HG02678 (cell line): Measurements from ENCODE around the gene SNX13.

Source experiments
- ATAC-seq: cut with Tn5 transposase; IDR thresholded peaks from one replicate; pipeline ENCODE4 v1.9.1; 2021; ENCODE audit warnings: mild to moderate bottlenecking, moderate library complexity; ENCODE audit not compliant: unreplicated experiment

Gene SNX13

DNA sequence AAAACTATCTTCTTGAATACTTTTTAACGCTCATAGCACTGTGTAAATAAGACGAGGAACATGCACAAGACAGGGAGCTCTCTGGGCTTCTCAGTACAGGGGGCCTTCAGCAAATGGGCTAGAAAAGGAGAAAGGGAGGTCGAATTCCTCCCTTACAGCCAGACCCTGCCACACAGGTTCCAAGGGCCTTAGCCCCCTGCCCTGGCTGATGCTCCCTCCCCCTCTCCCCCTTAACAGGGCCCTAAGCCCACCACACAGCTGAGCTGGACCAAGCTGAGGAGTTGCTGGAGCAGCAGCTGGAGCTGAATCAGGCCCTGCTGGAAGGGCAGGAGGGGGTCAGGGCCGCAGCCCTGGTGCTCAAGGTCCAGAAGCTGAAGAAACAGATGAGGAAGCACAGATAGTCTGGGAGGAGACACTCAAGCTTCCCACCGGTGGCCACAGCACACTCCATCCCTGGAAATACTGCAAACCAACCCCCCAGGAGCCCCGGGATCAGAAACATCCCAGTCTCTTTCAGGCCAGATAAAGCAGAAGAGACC, 153.9 kb downstream of the SNX13 start:
- ATAC-seq, result no peak

DNA sequence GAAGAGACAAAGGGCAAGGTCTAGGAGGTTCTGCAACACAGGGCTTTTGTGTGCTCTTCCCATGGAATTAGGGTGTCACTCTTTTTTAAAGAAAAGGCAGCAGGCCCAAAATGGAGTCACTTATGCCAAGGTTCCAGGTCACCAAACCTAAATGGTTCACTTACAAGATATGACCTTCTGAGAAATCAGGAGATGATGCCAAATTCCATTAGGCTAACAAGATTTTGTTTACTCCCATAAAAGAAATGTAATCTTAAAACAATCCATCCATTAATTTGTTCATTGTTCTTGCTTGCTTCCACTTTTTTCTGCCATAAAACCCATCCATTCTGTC, 158.1 kb downstream of the SNX13 start:
- ATAC-seq, result no peak

DNA sequence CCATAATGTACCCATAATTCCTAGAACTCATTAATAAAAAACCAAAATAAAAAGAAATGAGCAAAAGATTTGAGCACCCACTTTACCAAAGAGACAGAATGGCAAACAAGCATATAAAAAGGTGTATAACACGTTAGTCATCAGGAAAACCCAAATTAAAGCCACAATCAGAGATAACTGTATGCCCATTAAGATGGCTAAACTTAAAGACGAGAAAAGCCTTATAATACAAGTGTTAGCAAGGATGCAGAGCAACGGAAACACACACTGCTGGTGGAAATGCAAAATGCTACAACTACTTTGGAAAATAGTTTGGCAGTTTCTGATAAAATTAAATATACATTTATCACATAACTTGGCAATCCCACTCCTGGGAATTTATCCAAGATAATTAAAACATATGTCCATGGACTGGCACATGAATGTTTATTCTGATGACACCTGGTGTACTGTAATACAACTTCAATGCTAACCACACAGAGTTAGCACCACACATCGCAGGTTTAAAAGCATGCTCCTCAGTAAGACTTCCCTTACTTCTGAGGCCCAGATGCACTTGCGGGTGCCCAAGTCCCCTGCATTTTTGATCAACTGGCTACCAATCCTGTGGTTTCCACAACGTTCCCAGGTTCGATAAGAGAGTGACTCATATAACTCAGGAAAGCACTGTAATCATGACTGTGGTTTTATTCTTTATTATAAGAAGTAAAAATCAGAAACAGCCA, 158.6 kb downstream of the SNX13 start:
- ATAC-seq, result no peak

DNA sequence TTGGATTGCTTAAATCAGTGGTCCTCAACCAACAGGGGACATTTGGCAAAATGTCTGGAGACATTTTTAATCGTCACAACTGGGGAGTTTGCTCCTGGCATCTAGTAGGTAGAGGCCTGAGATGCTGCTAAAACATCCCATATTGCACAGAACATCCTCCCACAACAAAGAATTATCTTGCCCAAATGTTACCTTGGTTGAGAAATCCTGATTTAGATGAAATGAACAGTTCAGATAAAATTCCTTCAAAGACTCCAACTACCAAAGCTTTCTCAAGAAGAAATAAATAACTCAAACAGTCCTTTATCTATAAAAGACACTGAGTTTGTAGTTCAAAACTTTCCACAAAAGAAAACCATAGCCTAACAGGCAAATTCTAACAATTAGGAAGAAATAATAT, 160.9 kb downstream of the SNX13 start:
- ATAC-seq, result no peak

DNA sequence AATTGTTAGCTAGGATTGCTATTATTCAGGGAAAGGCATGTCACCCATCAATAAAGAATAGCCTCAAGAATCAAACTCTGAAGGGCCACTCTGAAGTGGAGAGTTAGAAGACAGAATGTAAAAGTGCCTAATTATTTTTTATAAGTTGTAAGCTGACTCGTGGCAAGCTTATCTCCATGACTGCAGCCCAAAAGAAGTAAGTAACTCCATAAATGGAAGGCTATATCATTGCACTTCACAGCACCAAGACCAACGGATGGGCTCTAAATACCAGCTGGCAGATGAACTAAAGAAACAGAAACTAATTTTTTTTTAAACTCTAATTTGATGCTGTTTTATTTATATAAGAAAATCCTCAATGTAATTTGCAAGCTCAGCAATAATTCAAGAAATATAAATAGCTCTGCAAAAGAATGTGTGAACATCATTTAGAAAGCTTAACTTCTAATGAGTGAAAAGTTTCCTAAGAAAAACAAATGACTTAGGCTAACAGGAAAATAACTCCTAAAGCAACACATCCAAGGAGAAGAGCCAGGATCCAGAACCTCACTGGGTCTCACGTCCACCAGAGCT, 165.5 kb downstream of the SNX13 start:
- ATAC-seq, result no peak

DNA sequence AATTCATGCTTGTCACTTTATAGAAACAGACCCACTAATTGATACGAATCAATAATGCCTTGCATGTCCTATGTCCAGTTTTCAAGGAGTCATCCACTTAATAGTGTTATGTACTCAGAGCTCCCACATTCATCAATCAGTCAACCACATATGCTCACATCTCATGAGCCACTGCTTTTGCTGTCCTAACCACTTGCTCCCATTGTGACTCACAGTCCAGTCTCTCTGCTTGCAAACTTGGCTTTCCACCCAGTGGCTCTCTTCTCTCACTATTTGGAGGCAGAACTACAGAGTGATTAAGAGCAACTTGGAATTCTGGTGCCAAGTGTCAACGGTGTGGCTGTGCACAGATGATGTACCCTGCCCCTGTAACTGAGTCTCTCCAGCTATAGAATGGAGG, 166.0 kb downstream of the SNX13 start:
- ATAC-seq, result no peak

DNA sequence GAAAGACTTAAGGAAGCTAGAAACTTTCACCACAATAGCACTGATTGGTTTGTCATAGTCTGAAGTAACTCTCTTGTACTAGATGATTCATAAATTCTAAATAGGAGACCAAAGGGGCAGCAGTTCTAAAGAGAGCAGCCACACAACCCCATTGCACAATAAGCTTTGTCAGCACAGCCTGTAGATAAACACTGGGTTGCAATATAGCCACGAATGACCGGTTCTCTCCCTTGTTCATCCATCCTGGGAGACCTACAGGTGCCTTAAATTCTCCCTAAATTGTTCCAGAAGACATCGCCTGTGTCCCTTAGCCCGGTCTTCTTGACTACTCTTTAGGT, 167.0 kb downstream of the SNX13 start:
- no peak for ATAC-seq

DNA sequence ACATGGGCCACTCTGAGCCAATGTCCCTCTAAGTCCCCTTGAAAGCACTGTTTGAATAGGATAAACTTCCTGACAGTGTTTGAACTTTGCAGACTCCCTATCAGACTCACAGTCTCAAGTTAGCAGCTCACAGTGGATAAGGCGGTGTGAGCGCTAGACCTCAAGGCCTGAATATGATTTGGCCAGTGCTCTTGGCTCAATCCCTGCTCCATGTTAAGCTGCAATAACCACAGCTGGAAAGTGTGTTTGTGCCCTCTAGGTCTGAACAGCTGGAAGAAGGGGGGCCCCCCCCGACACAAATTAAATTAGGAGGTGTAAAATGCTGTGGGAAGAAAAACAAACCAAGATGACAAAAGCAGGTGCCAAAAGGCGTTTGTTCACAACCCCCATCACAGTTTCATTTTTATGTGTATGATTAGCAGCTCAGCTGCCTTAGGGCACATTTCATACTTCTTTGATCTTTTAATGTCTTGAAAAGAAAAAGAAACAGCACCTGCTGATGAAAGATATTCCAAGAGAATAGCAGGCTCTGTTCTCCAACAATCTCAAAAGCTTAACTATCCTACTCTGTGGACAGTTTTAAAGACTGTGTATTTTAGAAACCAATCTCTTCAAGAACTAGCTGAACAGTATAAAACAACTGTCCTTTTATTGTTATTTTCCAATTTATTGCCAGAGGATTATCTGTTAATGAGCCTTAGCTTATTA, 167.6 kb downstream of the SNX13 start:
- ATAC-seq, result no peak

DNA sequence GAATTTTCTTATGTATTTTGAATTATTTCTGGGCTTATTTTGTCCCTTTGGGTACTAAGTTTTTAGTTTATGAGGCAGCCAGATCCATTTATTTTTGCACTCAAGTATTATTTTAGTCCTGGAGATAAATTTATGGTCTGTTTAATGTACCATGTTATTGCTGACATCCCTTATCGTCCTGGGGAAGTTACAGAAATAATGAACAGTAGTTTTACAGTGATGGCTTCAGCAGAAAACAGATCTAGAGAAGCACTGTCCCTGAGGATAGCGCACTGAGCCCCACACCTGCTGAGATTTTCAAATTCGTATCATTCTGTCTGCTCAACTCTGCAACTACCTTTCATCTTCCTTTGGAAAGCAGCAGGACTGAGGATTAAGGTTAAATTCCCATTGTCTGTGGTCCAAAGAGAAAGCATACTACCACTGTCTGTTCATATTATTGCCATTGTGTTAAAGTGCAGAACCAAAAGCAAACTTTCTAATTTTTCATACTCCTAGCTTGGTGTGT, 168.3 kb downstream of the SNX13 start:
- no peak for ATAC-seq

DNA sequence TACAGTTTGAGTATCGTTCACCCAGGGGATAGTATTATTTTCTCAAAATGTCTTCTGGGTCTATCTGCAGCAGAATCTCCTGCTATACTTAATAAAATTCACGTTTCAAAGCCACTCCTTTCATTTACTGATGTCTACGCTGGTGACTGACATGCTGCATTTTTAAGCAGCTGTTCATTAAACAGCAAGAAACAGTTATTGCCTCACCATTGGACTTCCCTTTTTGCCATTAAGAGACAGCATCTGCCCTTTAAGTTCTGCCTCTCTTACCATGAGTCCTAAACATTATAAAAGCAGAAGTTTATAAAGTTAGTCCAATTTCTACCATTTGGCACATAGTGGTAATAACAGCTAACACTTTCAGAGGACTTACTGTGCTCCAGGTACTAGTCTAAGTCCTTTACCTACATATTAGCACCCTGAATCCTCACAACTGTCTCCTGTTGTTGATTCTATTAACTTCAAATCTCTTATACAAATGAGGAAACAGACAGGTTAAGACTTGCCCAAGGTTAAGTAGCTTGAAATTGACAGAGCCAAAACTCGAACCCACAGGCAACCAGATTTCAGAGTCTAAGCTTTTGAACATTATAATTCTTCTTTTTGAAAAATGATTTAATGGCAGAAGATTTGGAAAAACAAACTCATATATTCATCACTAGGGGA, 169.5 kb downstream of the SNX13 start:
- ATAC-seq, result no peak

DNA sequence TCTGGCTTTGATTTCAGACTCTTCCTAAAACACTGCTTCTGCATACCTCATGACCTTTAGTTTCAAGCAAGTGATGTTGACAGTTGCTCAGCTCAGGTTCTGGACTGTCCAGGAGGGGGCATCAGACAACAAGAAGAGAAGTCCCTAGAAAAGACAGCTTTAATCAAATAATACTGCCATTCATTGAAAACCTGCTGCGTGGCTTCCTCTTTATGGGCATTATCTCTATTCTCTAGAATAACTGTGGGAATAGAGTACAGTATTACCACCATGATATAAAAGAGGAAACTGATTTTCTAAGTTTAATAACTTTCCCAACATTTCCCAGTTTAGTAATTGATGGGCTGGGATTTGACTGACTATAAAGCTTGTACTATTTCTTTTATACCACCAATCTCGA, 170.4 kb downstream of the SNX13 start:
- peak; percentile 69 for ATAC-seq

DNA sequence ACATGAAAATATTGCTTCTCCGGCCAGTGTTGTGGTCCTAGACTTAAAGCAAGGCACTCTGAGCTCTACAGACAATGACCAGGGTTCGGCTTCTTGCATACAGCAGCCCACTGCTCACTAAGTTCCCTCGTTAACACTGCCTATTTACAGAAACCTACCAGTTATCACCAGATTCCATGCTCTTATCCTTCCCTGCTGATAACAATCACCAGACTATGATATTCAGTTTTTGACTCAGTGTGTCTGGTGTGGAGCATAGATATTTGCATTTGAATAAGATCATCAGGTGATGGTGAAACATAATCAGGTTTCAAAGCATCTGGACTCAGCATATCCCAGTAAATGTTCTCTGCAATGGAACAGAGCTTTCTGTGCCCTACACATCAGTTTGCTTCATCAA, 182.3 kb downstream of the SNX13 start:
- ATAC-seq, result no peak

DNA sequence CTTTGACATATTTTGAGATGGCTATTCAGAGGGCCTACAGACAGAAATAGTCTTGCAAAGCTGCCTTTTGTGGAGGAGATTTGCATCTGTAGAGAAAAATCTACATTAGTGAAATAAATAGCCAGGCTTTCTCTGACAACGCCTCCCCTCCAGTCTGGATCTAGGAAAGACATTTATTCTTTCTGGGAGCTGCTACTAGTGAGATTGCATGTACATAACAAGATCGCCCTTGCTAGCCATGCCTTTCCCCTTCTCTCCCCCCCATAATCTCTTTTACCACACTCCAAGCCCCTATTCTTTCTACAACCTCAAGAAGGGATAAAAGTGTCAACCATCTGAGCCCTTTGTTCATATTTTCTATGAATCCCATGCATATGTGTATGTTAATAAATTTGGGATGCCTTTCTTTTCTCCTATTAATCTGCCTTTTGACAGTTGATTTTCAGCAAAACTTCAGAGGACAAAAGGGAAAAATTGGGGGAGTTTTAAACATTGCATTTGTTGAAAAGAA, 194.2 kb downstream of the SNX13 start:
- no peak for ATAC-seq

DNA sequence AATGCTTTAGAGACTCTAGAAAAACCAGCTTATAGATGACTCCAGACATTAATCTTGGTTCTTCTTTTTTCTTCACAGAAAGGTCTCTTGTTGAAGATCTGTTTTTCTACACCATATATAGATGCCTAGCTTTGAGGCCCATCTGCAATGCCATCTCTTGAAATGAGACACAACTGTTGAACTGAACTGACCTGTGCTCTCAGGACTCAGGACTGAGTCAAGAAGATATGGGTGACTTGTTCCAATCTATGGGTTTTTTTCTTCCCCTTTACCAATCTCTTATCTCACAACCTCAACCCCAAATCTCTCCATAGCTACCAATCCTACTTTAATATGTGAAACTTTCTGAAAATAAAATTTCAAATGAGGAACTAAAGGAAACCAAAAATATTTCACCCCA, 194.7 kb downstream of the SNX13 start:
- ATAC-seq, result peak; percentile 44

DNA sequence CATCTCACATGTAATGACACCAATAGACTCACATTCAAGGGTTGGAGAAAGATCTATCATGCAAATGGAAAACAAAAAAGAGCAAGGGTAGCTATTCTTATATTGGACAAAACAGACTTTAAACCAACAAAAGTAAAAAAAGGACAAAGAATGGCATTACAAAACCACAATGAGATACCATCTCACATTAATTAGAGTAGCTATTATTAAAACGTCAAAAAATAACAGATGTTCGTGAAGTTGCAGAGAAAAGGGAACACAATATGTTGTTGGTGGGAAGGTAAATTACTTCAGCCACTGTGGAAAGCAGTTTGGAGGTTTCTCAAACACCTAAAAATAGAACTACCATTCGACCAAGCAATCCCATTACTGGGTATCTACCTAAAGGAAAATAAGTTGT, 197.0 kb downstream of the SNX13 start:
- no peak for ATAC-seq

DNA sequence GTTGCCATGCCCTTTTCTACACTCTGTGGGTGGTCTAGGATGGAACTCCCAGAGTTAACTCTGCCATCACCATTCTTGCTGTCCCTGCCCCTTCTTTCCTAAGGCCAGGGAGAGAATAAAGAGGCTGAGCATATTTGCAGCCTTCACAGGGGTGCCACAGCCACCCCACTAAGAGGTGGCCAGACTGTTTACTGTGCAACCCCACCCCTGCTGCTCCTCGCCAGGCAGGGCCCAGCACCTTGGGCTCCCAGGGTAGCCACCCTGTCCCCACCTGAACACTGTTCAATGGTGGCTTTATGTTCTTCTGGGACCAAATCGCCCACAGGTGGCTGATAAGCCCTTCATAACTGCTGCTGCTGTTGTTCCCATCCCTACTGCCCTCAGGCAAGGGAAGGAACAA, 198.9 kb downstream of the SNX13 start:
- ATAC-seq, result no peak
